HepG2 (cell line): ENCODE results near the gene ABHD15. TPM values are rescaled to one million over a fixed set of nuclear protein-coding genes. Genes with fewer than 3 reads are reported as not detected.

Experiments used
- ARNT2 ChIP-seq: sonication (generic); formaldehyde crosslinking; IDR thresholded peaks from 2 replicates; pipeline ENCODE4 v1.8.0; 2022; ENCODE audit warnings: mild to moderate bottlenecking, low read depth, missing genetic modification reagents, moderate library complexity
- ATF7-NPFF ChIP-seq: sonication (generic); formaldehyde crosslinking; IDR thresholded peaks from 2 replicates; pipeline ENCODE4 v1.8.1; 2023; ENCODE audit warnings: mild to moderate bottlenecking, low read depth, missing genetic modification reagents, moderate library complexity
- BHLHE40 ChIP-seq: IDR thresholded peaks from 2 replicates; pipeline ENCODE4 v1.6.1; 2011; ENCODE audit warnings: low read length, improper control_type of control experiment
- CBX5 ChIP-seq: sonication (generic); formaldehyde crosslinking; IDR thresholded peaks from 2 replicates; pipeline ENCODE4 v1.4.0; 2020; ENCODE audit warnings: missing genetic modification reagents, borderline replicate concordance
- ELF3 ChIP-seq: IDR thresholded peaks from 2 replicates; pipeline ENCODE4 v1.6.1; 2016; ENCODE audit warnings: missing genetic modification reagents, missing compliant biosample characterization
- FOSL2 ChIP-seq: sonication (generic); formaldehyde crosslinking; IDR thresholded peaks from 2 replicates; pipeline ENCODE4 v1.4.0; 2020; ENCODE audit warnings: missing genetic modification reagents
- FOXA3 ChIP-seq: IDR thresholded peaks from 2 replicates; pipeline ENCODE4 v1.6.1; 2016; ENCODE audit warnings: missing genetic modification reagents, missing compliant biosample characterization
- FOXK1 ChIP-seq: sonication (generic); formaldehyde crosslinking; IDR thresholded peaks from 2 replicates; pipeline ENCODE4 v1.4.0; 2020; ENCODE audit warnings: low read depth, missing genetic modification reagents, borderline replicate concordance
- FOXK2 ChIP-seq: fragments of 450-650 bp; IDR thresholded peaks from 2 replicates; pipeline ENCODE4 v1.6.1; 2016
- FOXO1 ChIP-seq: sonication (generic); formaldehyde crosslinking; IDR thresholded peaks from 2 replicates; pipeline ENCODE4 v1.4.0; 2020; ENCODE audit warnings: missing genetic modification reagents
- HNRNPL ChIP-seq: fragments of 200-400 bp; formaldehyde crosslinking; IDR thresholded peaks from 2 replicates; pipeline ENCODE4 v1.6.1; 2017; ENCODE audit warnings: mild to moderate bottlenecking, low read depth, low read length
- KAT7 ChIP-seq: IDR thresholded peaks from 2 replicates; pipeline ENCODE4 v1.6.1; 2018; ENCODE audit warnings: borderline replicate concordance, missing compliant biosample characterization
- LCORL ChIP-seq, 2 experiments: fragments of 450-650 bp in 1 of 2; sonication (generic) in 1 of 2; formaldehyde crosslinking in 1 of 2; IDR thresholded peaks; 2 replicates each; pipeline versions ENCODE4 v1.5.0 to v1.6.1; 2017 to 2020; ENCODE audit warnings: antibody characterized with exemption in 1 of 2, missing genetic modification reagents in 1 of 2
- MEIS2 ChIP-seq: sonication (generic); formaldehyde crosslinking; IDR thresholded peaks from 2 replicates; pipeline ENCODE4 v1.9.0; 2021; ENCODE audit warnings: mild to moderate bottlenecking, missing genetic modification reagents
- MXI1 ChIP-seq: IDR thresholded peaks from 3 replicates; pipeline ENCODE4 v1.6.1; 2012; ENCODE audit warnings: low read depth, low read length, inconsistent platforms, borderline replicate concordance
- MYC ChIP-seq: sonication (generic); formaldehyde crosslinking; IDR thresholded peaks from 2 replicates; pipeline ENCODE4 v1.9.0; 2021; ENCODE audit warnings: missing genetic modification reagents, borderline replicate concordance
- NR2F6 ChIP-seq, 2 experiments: IDR thresholded peaks; 2 replicates each; pipeline ENCODE4 v1.6.1; 2016; ENCODE audit warnings: antibody characterized with exemption in 1 of 2, mild to moderate bottlenecking in 1 of 2
- SMC3 ChIP-seq: IDR thresholded peaks from 2 replicates; pipeline ENCODE4 v1.6.1; 2011; ENCODE audit warnings: low read length, improper control_type of control experiment
- THAP11 ChIP-seq: IDR thresholded peaks from 2 replicates; pipeline ENCODE4 v1.6.1; 2016; ENCODE audit warnings: missing biosample characterization, missing genetic modification reagents
- XRCC5 ChIP-seq: fragments of 200-400 bp; formaldehyde crosslinking; optimal IDR thresholded peaks from 2 replicates; pipeline ENCODE3; 2017; ENCODE audit warnings: mild to moderate bottlenecking, low read length
- YY1 ChIP-seq: IDR thresholded peaks from 2 replicates; pipeline ENCODE4 v1.6.1; 2011; ENCODE audit warnings: low read length, low read depth, moderate library complexity, mild to moderate bottlenecking; ENCODE audit not compliant: insufficient read depth, insufficient replicate concordance
- ZNF143 ChIP-seq: sonication (generic); formaldehyde crosslinking; IDR thresholded peaks from 2 replicates; pipeline ENCODE4 v1.4.0; 2020; ENCODE audit warnings: missing genetic modification reagents
- ZNF263 ChIP-seq: sonication (generic); formaldehyde crosslinking; IDR thresholded peaks from 2 replicates; pipeline ENCODE4 v1.4.0; 2020; ENCODE audit warnings: missing genetic modification reagents
- ZNF331 ChIP-seq: sonication (generic); formaldehyde crosslinking; IDR thresholded peaks from 2 replicates; pipeline ENCODE4 v1.4.0; 2020; ENCODE audit warnings: missing genetic modification reagents
- ZNF34 ChIP-seq: sonication (generic); formaldehyde crosslinking; IDR thresholded peaks from 2 replicates; pipeline ENCODE4 v1.4.0; 2020; ENCODE audit warnings: mild to moderate bottlenecking, missing genetic modification reagents, borderline replicate concordance
- ZNF691 ChIP-seq: sonication (generic); formaldehyde crosslinking; IDR thresholded peaks from 2 replicates; pipeline ENCODE4 v1.4.0; 2020; ENCODE audit warnings: missing genetic modification reagents, low read depth, mild to moderate bottlenecking, borderline replicate concordance
- polyA plus RNA-seq, 8 experiments: library from polyadenylated mRNA; depleted of rRNA in 3 of 8; stranded (reverse) in 7 of 8; unstranded in 1 of 8; fragments of >200 nt; fragmentation: Illumina TruSeq in 4 of 8; extraction: Trizol in 4 of 8; gene quantifications; 2 replicates each; pipeline versions ENCODE4 v1.2.1 to v1.2.3, GENCODE V29; 2011 to 2016; ENCODE audit warnings: low read depth in 4 of 8, missing spikeins in 1 of 8, mixed read lengths in 1 of 8; ENCODE audit not compliant: insufficient read depth in 1 of 8
- total RNA-seq, 5 experiments: library from RNA; depleted of rRNA; stranded (reverse); fragments of >200 nt; fragmentation: Illumina TruSeq; extraction: Trizol; gene quantifications; 2 replicates each; pipeline ENCODE4 v1.2.3, GENCODE V29; 2016; ENCODE audit warnings: low read depth in 1 of 5

Gene ABHD15
- total and polyA plus RNA-seq, 2 of the 13 experiments (the other 11 are each of a cell fraction or from before 2014, with no cell fraction given), result 2.4 to 7.7 TPM

- TF ChIP-seq FOSL2 (CRISPR knock-in tag), result peak; percentile 43
- no peak for TF ChIP-seq NR2F6 (IDR thresholded peaks at IDR 0.05)
- peak; percentile 28; the same call in 1 of the 2 replicates for TF ChIP-seq NR2F6 (CRISPR knock-in tag; IDR thresholded peaks at IDR 0.05)
- TF ChIP-seq KAT7, result no peak
- peak; percentile 72 for TF ChIP-seq BHLHE40
- peak; percentile 70 for TF ChIP-seq XRCC5
- TF ChIP-seq ZNF34 (CRISPR knock-in tag), result no peak
- TF ChIP-seq THAP11, result peak; percentile 69
- TF ChIP-seq FOXO1 (CRISPR knock-in tag), result peak; percentile 15; the same call in 1 of the 2 replicates
- 0 out of 2 replicates have a peak, but pooled peaks have one; percentile 25 for TF ChIP-seq ZNF263 (CRISPR knock-in tag)
- TF ChIP-seq MXI1, result 0 out of 3 replicates have a peak, but pooled peaks have one; percentile 43
- TF ChIP-seq ZNF331 (CRISPR knock-in tag), result 0 out of 2 replicates have a peak, but pooled peaks have one; percentile 13
- TF ChIP-seq CBX5 (CRISPR knock-in tag), result peak; percentile 73; the same call in 1 of the 2 replicates
- TF ChIP-seq ATF7-NPFF, result peak; percentile 30; the same call in 1 of the 2 replicates
- TF ChIP-seq ZNF691 (CRISPR knock-in tag), result 0 out of 2 replicates have a peak, but pooled peaks have one; percentile 50
- peak; percentile 45 for TF ChIP-seq YY1
- peak; percentile 50; the same call in 1 of the 2 replicates for TF ChIP-seq ELF3 (CRISPR knock-in tag)
- peak; percentile 92 for TF ChIP-seq HNRNPL
- peak; percentile 75 for TF ChIP-seq SMC3
- no peak for TF ChIP-seq LCORL (IDR thresholded peaks at IDR 0.05)
- TF ChIP-seq LCORL (CRISPR knock-in tag; IDR thresholded peaks at IDR 0.05), result 0 out of 2 replicates have a peak, but pooled peaks have one; percentile 35
- TF ChIP-seq FOXK2, result no peak
- peak; percentile 15; the same call in 1 of the 2 replicates for TF ChIP-seq FOXA3 (CRISPR knock-in tag)
- TF ChIP-seq MYC (CRISPR knock-in tag), result peak; percentile 39; the same call in 1 of the 2 replicates
- 0 out of 2 replicates have a peak, but pooled peaks have one; percentile 40 for TF ChIP-seq ZNF143 (CRISPR knock-in tag)
- 0 out of 2 replicates have a peak, but pooled peaks have one; percentile 47 for TF ChIP-seq MEIS2 (CRISPR knock-in tag)
- peak; percentile 15; the same call in 1 of the 2 replicates for TF ChIP-seq FOXK1 (CRISPR knock-in tag)
- TF ChIP-seq ARNT2, result no peak
Measured at GRCh38 chr17:29579866-29580771, 13.3 kb upstream of the ABHD15 start (continued).
